Hepatocyte (in vitro differentiated cells): Measurements from ENCODE around the gene FBXL13.

Experiments used
- EZH2 ChIP-seq: fragments of 200-600 bp; sonication (generic); IDR thresholded peaks from 2 replicates; pipeline ENCODE4 v1.6.1; 2016; ENCODE audit warnings: antibody characterized with exemption, mild to moderate bottlenecking, borderline replicate concordance
- EZH2phosphoT487 ChIP-seq: fragments of 200-600 bp; sonication (generic); IDR thresholded peaks from one replicate; pipeline ENCODE4 v1.6.1; 2018; ENCODE audit warnings: antibody characterized with exemption, mild to moderate bottlenecking, low read depth, moderate library complexity; ENCODE audit not compliant: unreplicated experiment, severe bottlenecking
- TF ChIP-seq, protein P1 (sequence below): fragments of 200-600 bp; sonication (generic); IDR thresholded peaks from 2 replicates; pipeline ENCODE4 v1.5.1; 2016; ENCODE audit warnings: antibody characterized with exemption, mild to moderate bottlenecking; ENCODE audit not compliant: poor library complexity

DNA sequence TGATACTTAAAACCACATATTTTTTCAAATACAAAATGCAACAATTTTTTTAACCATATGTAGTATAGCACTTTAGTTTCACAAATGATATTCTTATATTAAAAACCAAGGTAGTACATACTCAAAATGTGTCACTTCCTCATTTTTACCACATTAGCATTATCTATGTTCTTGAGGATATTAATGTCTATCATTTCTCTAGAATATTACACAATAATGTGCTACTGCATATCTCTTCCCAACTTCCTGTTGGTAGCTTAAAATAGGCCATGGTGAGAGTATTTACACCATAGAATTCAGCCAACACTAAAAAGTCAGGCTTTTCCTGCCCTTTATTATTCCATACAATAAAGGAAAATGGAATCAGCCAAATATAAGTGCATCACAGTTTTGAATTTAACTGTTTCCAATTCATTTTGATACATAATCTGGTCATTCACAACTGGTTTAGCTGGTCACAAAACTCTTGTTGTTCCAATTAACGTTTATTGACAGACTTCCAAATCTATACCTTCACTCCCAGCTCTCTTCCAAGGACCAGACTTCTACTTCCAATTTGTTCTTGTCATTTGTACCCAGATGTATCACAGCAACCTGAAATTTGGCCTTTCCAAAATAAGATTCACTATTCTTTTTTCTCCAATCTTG lies 181.8 kb downstream of the FBXL13 start:
- TF ChIP-seq, protein P1, sequence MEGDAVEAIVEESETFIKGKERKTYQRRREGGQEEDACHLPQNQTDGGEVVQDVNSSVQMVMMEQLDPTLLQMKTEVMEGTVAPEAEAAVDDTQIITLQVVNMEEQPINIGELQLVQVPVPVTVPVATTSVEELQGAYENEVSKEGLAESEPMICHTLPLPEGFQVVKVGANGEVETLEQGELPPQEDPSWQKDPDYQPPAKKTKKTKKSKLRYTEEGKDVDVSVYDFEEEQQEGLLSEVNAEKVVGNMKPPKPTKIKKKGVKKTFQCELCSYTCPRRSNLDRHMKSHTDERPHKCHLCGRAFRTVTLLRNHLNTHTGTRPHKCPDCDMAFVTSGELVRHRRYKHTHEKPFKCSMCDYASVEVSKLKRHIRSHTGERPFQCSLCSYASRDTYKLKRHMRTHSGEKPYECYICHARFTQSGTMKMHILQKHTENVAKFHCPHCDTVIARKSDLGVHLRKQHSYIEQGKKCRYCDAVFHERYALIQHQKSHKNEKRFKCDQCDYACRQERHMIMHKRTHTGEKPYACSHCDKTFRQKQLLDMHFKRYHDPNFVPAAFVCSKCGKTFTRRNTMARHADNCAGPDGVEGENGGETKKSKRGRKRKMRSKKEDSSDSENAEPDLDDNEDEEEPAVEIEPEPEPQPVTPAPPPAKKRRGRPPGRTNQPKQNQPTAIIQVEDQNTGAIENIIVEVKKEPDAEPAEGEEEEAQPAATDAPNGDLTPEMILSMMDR, result no peak
- no peak for TF ChIP-seq EZH2
- TF ChIP-seq EZH2phosphoT487, result no peak
